ENCODE results near the gene TRAPPC6A. TPM values are rescaled to one million over a fixed set of nuclear protein-coding genes. Genes with fewer than 3 reads are reported as not detected.

The TRAPPC6A gene
- polyA plus RNA-seq, 3 donors = 25.0 to 43.9 (median 31.7) TPM

- no peak overlapping the region for H3K27ac ChIP-seq (ENCODE audit: low read depth, low read length)
- WGBS, 3 donors = 92 to 100% (median 92%) methylated on average over 1 of the region's 1 CpG
Observed at GRCh38 chr19:45189971-45190370, 11.9 kb upstream of the TRAPPC6A start.

- no peak overlapping the region for H3K27ac ChIP-seq (ENCODE audit: low read depth, low read length)
- 45 to 47% (median 47%) methylated on average over 12 of the region's 12 CpGs for WGBS, 3 donors
Observed at GRCh38 chr19:45187421-45188100, 9.5 kb upstream of the TRAPPC6A start.

DNA sequence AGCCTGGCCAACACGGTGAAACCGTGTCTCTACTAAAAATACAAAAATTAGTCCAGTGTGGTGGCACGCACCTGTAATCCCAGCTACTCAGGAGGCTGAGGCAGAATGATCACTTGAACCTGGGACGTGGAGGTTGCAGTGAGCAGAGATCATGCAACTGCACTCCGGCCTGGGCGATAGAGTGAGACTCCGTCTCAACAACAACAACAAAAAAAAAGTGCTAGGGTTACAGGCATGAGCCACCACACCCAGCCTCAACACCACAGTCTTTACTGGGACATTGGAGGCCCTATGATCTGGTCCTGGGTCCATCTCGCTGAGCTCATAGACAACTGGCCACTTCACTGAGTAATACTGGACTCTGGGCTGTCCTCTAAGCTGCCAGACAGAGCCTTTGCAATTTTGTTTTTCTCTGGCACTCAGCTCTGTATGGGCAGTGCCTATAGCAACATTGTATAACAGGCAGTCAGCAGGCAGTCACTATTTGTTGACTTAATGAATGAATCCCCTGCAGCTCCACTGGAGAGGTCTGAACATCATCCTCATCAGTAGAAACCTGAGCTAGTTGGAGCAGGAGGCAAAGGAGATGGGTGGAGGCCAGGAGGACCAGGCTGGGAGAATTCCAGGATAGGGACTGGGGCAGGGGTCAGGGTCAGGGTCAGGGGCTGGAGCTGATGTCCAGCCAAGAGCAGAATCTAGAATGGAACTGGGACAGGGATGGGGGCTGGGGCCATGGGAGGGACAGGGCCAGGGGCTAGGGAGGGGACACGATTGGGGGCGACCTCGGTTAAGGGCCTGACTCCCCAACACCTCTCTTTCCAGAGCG is 8.7 kb upstream of the TRAPPC6A start:
- 83 to 95% (median 90%) methylated on average over 12 of the region's 12 CpGs for WGBS, 3 donors
- H3K27ac ChIP-seq (ENCODE audit: low read depth, low read length) = no peak overlapping the region

DNA sequence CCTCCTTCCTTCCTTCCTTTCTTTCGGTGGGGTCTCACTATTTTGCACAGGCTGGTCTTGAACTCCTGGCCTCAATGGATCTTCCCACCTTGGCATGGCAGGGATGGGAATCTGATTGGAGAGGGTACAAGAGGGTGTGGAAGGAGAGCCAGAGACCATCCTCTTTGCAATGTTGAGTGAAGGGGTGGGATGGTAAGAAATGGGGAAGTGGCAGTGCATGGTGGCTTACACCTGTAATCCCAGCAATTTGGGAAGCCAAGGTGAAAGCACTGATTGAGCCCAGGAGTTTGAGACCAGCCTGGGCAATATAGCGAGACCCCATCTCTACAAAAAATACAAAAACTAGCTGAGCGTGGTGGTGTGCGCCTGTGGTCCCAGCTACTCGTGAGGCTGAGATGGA is 6.1 kb upstream of the TRAPPC6A start:
- 89 to 97% (median 94%) methylated on average over 5 of the region's 5 CpGs for WGBS, 3 donors
- H3K27ac ChIP-seq (ENCODE audit: low read depth, low read length) = no peak overlapping the region

- H3K27ac ChIP-seq (ENCODE audit: low read depth, low read length) = no peak overlapping the region
- 69 to 89% (median 73%) methylated on average over 4 of the region's 4 CpGs for WGBS, 3 donors
Observed at GRCh38 chr19:45182758-45183157, 4.7 kb upstream of the TRAPPC6A start.

DNA sequence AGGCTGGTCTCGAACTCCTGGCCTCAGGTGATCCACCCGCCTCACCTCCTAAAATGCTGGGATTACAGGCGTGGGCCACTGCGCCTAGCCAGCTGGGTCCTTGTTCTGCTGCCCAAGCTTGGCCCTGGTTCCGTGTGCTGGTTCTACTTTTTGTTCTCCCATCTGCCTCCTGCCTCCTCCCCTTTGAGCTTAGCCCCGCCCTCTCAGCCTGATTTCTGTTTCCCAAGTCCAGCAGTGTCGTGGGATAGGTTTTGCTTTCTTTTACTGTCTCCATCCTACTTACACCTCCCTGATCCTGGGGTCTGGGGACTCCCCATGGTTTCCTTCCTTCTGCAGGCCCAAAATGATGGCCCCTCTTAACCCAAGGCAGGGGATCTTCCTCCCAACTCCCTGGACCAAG is 2.9 kb upstream of the TRAPPC6A start:
- H3K27ac ChIP-seq (ENCODE audit: low read depth, low read length) = no peak overlapping the region
- WGBS, 3 donors = 79 to 85% (median 79%) methylated on average over 7 of the region's 7 CpGs

GRCh38 chr19:45179892-45180370 is 1.9 kb upstream of the TRAPPC6A start:
- H3K27ac ChIP-seq (ENCODE audit: low read depth, low read length) = no peak overlapping the region
- WGBS, 3 donors = 35 to 62% (median 51%) methylated on average over 8 to 9 of the region's 9 CpGs

DNA sequence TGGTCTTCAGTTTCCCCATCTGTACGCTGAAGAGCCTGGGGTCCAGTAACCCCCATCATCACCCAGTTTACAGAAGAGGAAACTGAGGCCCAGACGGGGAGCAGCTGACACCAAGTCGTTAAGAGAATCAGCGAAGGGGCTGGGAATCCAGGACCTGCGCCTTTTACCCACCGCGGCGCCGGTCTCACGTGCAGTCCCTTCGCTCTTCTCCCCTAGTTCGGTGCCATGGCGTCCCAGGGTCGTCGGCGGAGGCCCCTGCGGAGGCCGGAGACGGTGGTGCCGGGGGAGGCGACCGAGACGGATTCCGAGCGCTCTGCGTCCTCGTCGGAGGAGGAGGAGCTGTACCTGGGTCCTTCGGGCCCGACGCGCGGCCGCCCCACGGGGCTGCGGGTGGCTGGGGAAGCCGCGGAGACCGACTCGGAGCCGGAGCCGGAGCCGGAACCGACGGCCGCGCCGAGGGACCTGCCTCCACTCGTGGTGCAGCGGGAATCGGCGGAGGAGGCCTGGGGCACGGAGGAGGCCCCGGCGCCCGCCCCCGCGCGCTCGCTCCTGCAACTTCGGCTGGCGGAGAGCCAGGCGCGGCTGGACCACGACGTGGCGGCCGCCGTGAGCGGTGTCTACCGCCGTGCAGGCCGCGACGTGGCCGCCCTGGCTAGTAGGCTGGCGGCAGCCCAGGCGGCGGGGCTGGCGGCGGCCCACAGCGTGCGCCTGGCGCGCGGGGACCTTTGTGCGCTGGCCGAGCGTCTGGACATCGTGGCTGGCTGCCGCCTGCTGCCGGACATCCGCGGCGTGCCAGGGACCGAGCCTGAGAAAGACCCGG is 1.2 kb upstream of the TRAPPC6A start:
- H3K27ac ChIP-seq (ENCODE audit: low read depth, low read length) = no peak overlapping the region
- 1 to 4% (median 1%) methylated on average over 47 to 97 of the region's 97 CpGs for WGBS, 3 donors

DNA sequence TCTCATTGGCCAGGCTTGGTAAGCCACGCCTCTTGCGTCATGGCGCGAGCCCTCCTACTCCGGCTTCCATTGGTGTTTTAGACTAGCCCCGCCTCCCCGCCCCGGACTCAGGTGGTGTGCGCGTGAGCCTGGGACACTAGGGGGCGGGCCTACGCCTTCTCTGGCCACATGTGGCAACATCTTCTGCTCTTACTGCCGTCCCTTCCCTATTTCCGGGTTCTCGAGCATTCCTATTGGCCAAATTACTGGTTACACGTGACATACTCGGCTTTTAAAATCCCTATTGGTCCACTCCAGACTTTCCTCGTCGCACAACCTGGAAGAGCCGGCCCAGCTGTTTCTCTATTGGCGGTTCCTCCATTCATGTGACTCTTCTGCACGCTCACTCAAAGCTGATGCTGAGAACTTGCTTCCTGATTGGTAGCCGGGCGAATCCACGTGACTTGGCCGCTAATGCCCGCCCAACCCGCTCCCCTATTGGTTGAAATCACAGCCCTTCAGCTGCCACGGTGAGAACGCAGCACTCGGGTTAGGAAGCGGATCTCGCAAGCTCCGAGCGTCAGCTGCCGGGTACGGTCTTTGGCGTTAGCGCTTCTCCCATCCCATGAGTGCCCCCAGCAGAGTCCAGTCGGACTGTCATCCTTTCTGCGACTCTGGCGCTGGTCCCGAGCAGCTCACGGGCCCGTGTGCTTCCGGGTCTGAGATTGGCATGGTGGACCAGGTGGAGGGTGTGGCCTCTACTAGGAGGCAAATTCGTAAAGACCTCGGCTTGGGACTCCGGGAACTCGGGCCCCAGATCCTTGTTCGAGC is 430 bp upstream of the TRAPPC6A start, which contains the start of gene BLOC1S3:
TSS of gene BLOC1S3 (plus strand) at position 523 of the 810 bp plus-strand sequence. CDS start 513 bp downstream, outside the sequence.
- WGBS, 3 donors = 0% methylated on average over 51 of the region's 51 CpGs

GRCh38 chr19:45175515-45176345 is 2.3 kb downstream of the TRAPPC6A start:
- WGBS, 3 donors = 80 to 82% (median 81%) methylated on average over 10 of the region's 10 CpGs
- H3K27ac ChIP-seq (ENCODE audit: low read depth, low read length) = no peak overlapping the region

More for the DNA sequence above, 430 bp upstream of the TRAPPC6A start, which contains the start of gene BLOC1S3:
- no peak within 1 kb of the TSS for H3K27ac ChIP-seq (ENCODE audit: low read depth, low read length)

GRCh38 chr19:45173816-45174215 is 4.2 kb downstream of the TRAPPC6A start:
- WGBS, 3 donors = 73 to 82% (median 79%) methylated on average over 12 of the region's 12 CpGs

GRCh38 chr19:45172611-45173208 is 5.3 kb downstream of the TRAPPC6A start:
- WGBS, 3 donors = 82 to 90% (median 89%) methylated on average over 17 of the region's 18 CpGs
- no peak overlapping the region for H3K27ac ChIP-seq (ENCODE audit: low read depth, low read length)

More at GRCh38 chr19:45173816-45174215, 4.2 kb downstream of the TRAPPC6A start:
- no peak overlapping the region for H3K27ac ChIP-seq (ENCODE audit: low read depth, low read length)

- WGBS, 3 donors = 59 to 83% (median 68%) methylated on average over 4 of the region's 4 CpGs
- H3K27ac ChIP-seq (ENCODE audit: low read depth, low read length) = no peak overlapping the region
Observed at GRCh38 chr19:45172173-45172572, 5.9 kb downstream of the TRAPPC6A start.

GRCh38 chr19:45171211-45171623 is 6.8 kb downstream of the TRAPPC6A start:
- no peak overlapping the region for H3K27ac ChIP-seq (ENCODE audit: low read depth, low read length)
- WGBS, 3 donors = 33 to 49% (median 38%) methylated on average over 7 of the region's 7 CpGs

GRCh38 chr19:45170146-45171106 is 7.6 kb downstream of the TRAPPC6A start:
- 82 to 84% (median 83%) methylated on average over 19 to 21 of the region's 21 CpGs for WGBS, 3 donors
- no peak overlapping the region for H3K27ac ChIP-seq (ENCODE audit: low read depth, low read length)

All from adipose tissue (tissue), 3 donors.